SIG-M5 (cell line): ENCODE data around the gene BAZ2B.
"Not testable (repeated sequence)": the region's sequence is repeated elsewhere in the genome, so short reads cannot be mapped to it uniquely, and the experiment has no call there.

Experiments
- DNase-seq: peaks from one replicate; lab custom pipeline; 2025; lab: John Stamatoyannopoulos, UW

The BAZ2B gene

GRCh38 chr2:159402790-159403189 is 213.6 kb downstream of the BAZ2B start:
- no peak for DNase-seq

GRCh38 chr2:159402160-159402559 is 214.2 kb downstream of the BAZ2B start:
- DNase-seq = not testable (repeated sequence)

- no peak for DNase-seq
Observed at GRCh38 chr2:159399716-159400415, 216.5 kb downstream of the BAZ2B start.

- DNase-seq = no peak
Observed at GRCh38 chr2:159396799-159397198, 219.5 kb downstream of the BAZ2B start.

GRCh38 chr2:159382447-159383028 is 233.8 kb downstream of the BAZ2B start:
- DNase-seq = no peak

- no peak for DNase-seq
Observed at GRCh38 chr2:159381574-159381973, 234.8 kb downstream of the BAZ2B start.

- DNase-seq = no peak
Observed at GRCh38 chr2:159380685-159381239, 235.6 kb downstream of the BAZ2B start.

GRCh38 chr2:159379181-159379580 is 237.2 kb downstream of the BAZ2B start:
- no peak for DNase-seq

- DNase-seq = no peak
Observed at GRCh38 chr2:159375241-159375640, 241.1 kb downstream of the BAZ2B start.

GRCh38 chr2:159371506-159371905 is 244.8 kb downstream of the BAZ2B start:
- DNase-seq = no peak

- no peak for DNase-seq
Observed at GRCh38 chr2:159366538-159366937, 249.8 kb downstream of the BAZ2B start.

- DNase-seq = no peak
Observed at GRCh38 chr2:159362816-159363251, 253.5 kb downstream of the BAZ2B start.

GRCh38 chr2:159362094-159362493 is 254.3 kb downstream of the BAZ2B start:
- DNase-seq = no peak

GRCh38 chr2:159361603-159362002 is 254.7 kb downstream of the BAZ2B start:
- not testable (repeated sequence) for DNase-seq

GRCh38 chr2:159356053-159356554 is 260.2 kb downstream of the BAZ2B start:
- DNase-seq = no peak

GRCh38 chr2:159351977-159352376 is 264.4 kb downstream of the BAZ2B start:
- DNase-seq = no peak

- no peak for DNase-seq
Observed at GRCh38 chr2:159349674-159350299, 266.6 kb downstream of the BAZ2B start.

- DNase-seq = peak; percentile 10
Observed at GRCh38 chr2:159326569-159327255, 289.6 kb downstream of the BAZ2B start.

- DNase-seq = no peak
Observed at GRCh38 chr2:159322419-159322818, 293.9 kb downstream of the BAZ2B start.

GRCh38 chr2:159317392-159318088 is 298.8 kb downstream of the BAZ2B start:
- no peak for DNase-seq

GRCh38 chr2:159307942-159308341 is 308.4 kb downstream of the BAZ2B start:
- no peak for DNase-seq

GRCh38 chr2:159300586-159300985 is 315.8 kb downstream of the BAZ2B start:
- no peak for DNase-seq
